ENCODE data around the gene SUMO2.

- TF ChIP-seq CTCF (conservative IDR thresholded peaks at IDR 0.05; ENCODE audit: low read depth in 2 of 2) (no peak), EZH2phosphoT487 (IDR thresholded peaks at IDR 0.05; ENCODE audit: unreplicated experiment) (no peak), ZNF462 (CRISPR knock-in tag; IDR thresholded peaks at IDR 0.05) (no peak), REST (IDR thresholded peaks at IDR 0.05; ENCODE audit: unreplicated experiment) (no peak), ZNF331 (CRISPR knock-in tag; IDR thresholded peaks at IDR 0.05; ENCODE audit: low read depth) (no peak), EZH2 (IDR thresholded peaks at IDR 0.05; ENCODE audit: low read depth, unreplicated experiment) (no peak), POLR2AphosphoS5 (IDR thresholded peaks at IDR 0.05; ENCODE audit: low read depth) (no peak), JUNB (IDR thresholded peaks at IDR 0.05; ENCODE audit: unreplicated experiment) (no peak), NANOG (IDR thresholded peaks at IDR 0.05; ENCODE audit: borderline replicate concordance) (no peak), CREB1 (CRISPR knock-in tag; IDR thresholded peaks at IDR 0.05; ENCODE audit: low read depth) (no peak), ZNF114 (CRISPR knock-in tag; IDR thresholded peaks at IDR 0.05) (no peak)
Measured at GRCh38 chr17:75178453-75178852, 4.3 kb downstream of the SUMO2 start.

Measured in GM23338 (cell line).